A673 (cell line): Measurements from ENCODE around the gene KCNQ2. TPM values are rescaled to one million over a fixed set of nuclear protein-coding genes. Genes with fewer than 3 reads are reported as not detected.

Experiments
- BruUV-seq: library from RNA; stranded (reverse); fragments of 400-500 nt; replicated peaks from 2 replicates; lab custom pipeline; 2021; lab: Mats Ljungman, UMichigan
- CTCF ChIA-PET: fragments of 300-600 bp; sonication (Branson Sonifier 250); formaldehyde crosslinking; loops from one replicate; lab custom pipeline; 2022; ENCODE audit warnings: antibody characterized with exemption; lab: Charles Lee
- POLR2A ChIA-PET: fragments of 300-600 bp; sonication (Branson Sonifier 250); formaldehyde crosslinking; loops from one replicate; lab custom pipeline; 2022; ENCODE audit warnings: antibody characterized with exemption; ENCODE audit not compliant: low non-redundant PET; lab: Charles Lee
- DNase-seq: peaks from one replicate; pipeline ENCODE4 v3.0.0-alpha.2; 2015; ENCODE audit warnings: low spot score
- H3K27ac ChIP-seq: fragments of 200-600 bp; sonication (generic); 2 replicates; pipeline ENCODE4 v1.5.1; 2016; ENCODE audit warnings: mixed run types, low read depth, mild to moderate bottlenecking, mixed read lengths, antibody characterized with exemption, low read length; ENCODE audit not compliant: poor library complexity, severe bottlenecking
- H3K27me3 ChIP-seq: fragments of 200-600 bp; sonication (generic); replicated peaks from 2 replicates; pipeline ENCODE4 v1.6.1; 2017; ENCODE audit warnings: mixed run types, low read depth, mild to moderate bottlenecking, mixed read lengths, antibody characterized with exemption, low read length; ENCODE audit not compliant: insufficient read depth, poor library complexity
- H3K36me3 ChIP-seq: fragments of 200-600 bp; sonication (generic); 2 replicates; pipeline ENCODE4 v1.6.1; 2016; ENCODE audit warnings: mixed run types, mild to moderate bottlenecking, mixed read lengths, antibody characterized with exemption, low read length; ENCODE audit not compliant: insufficient read depth, poor library complexity, severe bottlenecking
- H3K4me1 ChIP-seq: fragments of 200-600 bp; sonication (generic); 2 replicates; pipeline ENCODE4 v1.6.1; 2017; ENCODE audit warnings: mixed run types, mild to moderate bottlenecking, mixed read lengths, antibody characterized with exemption, low read length; ENCODE audit not compliant: insufficient read depth, poor library complexity, severe bottlenecking
- H3K4me3 ChIP-seq: fragments of 200-600 bp; sonication (generic); 2 replicates; pipeline ENCODE4 v1.5.1; 2016; ENCODE audit warnings: low read depth, mixed run types, mild to moderate bottlenecking, mixed read lengths, low read length; ENCODE audit not compliant: poor library complexity, severe bottlenecking
- H3K9me3 ChIP-seq: fragments of 200-600 bp; sonication (generic); 2 replicates; pipeline ENCODE4 v1.6.1; 2016; ENCODE audit warnings: mixed run types, low read depth, mild to moderate bottlenecking, mixed read lengths, antibody characterized with exemption, low read length; ENCODE audit not compliant: poor library complexity, severe bottlenecking
- CTCF ChIP-seq: fragments of 300-800, 200-600 bp; sonication (generic); conservative IDR thresholded peaks from 2 replicates; pipeline ENCODE4 v1.5.1; 2017; ENCODE audit warnings: low read depth, mild to moderate bottlenecking, antibody characterized with exemption, low read length, moderate library complexity, mixed read lengths
- EZH2 ChIP-seq: fragments of 200-600 bp; sonication (generic); IDR thresholded peaks from 2 replicates; pipeline ENCODE4 v1.6.1; 2017; ENCODE audit warnings: borderline replicate concordance, low read depth, mild to moderate bottlenecking, mixed read lengths, antibody characterized with exemption, low read length; ENCODE audit not compliant: poor library complexity, severe bottlenecking
- intact Hi-C: fragments of 100-400 bp; cut with micrococcal nuclease; formaldehyde crosslinking; loops from one replicate; pipeline ENCODE4 v1.10.0; 2022; ENCODE audit not compliant: unreplicated experiment
- total RNA-seq: library from RNA; stranded (reverse); gene quantifications from 2 replicates; pipeline ENCODE4 v1.2.3, GENCODE V29; 2021

Gene KCNQ2
- total RNA-seq, 1 experiment from 2014 or later, result 6.6 TPM

GRCh38 chr20:63415647-63416391, 56.6 kb downstream of the KCNQ2 start:
- intact Hi-C loops, result no loop called here
- no peak for TF ChIP-seq EZH2
- no peak overlapping the region for H3K4me3 ChIP-seq
- H3K27ac ChIP-seq, result no peak overlapping the region
- H3K9me3 ChIP-seq, result no peaks in the 10 kb centered on the region
- no TSS peak for BruUV-seq
- H3K4me1 ChIP-seq, result no peaks in the 10 kb centered on the region
- no peaks in the 10 kb centered on the region for H3K36me3 ChIP-seq
- ChIA-PET POLR2A (no interaction called here), CTCF (no interaction called here)
- DNase-seq, result no peak
- peaks cover 59% of the 10 kb centered on the region for H3K27me3 ChIP-seq

- Histone ChIP-seq H3K4me1 (no peaks in the 10 kb centered on the region), H3K4me3 (no peak overlapping the region), H3K27me3 (peaks cover 49% of the 10 kb centered on the region), H3K9me3 (no peaks in the 10 kb centered on the region), H3K36me3 (no peaks in the 10 kb centered on the region), H3K27ac (no peak overlapping the region)
- no peak for DNase-seq
- intact Hi-C loops, result no loop called here
- BruUV-seq, result no TSS peak
- CTCF ChIA-PET, result no interaction called here
- no peak for TF ChIP-seq CTCF
- no peak for TF ChIP-seq EZH2
- POLR2A ChIA-PET, result no interaction called here
Observed at GRCh38 chr20:63414720-63415430, 57.6 kb downstream of the KCNQ2 start.

GRCh38 chr20:63413963-63414684, 58.3 kb downstream of the KCNQ2 start:
- ChIA-PET POLR2A (no interaction called here), CTCF (no interaction called here)
- TF ChIP-seq CTCF, result no peak
- TF ChIP-seq EZH2, result no peak
- H3K9me3 ChIP-seq, result no peaks in the 10 kb centered on the region
- BruUV-seq, result no TSS peak
- no peak overlapping the region for H3K27ac ChIP-seq
- no peaks in the 10 kb centered on the region for H3K4me1 ChIP-seq
- intact Hi-C loops, result no loop called here
- no peaks in the 10 kb centered on the region for H3K36me3 ChIP-seq
- DNase-seq, result no peak
- peaks cover 42% of the 10 kb centered on the region for H3K27me3 ChIP-seq
- H3K4me3 ChIP-seq, result no peak overlapping the region
